ENCODE results near the gene FOXA2. TPM values are rescaled to one million over a fixed set of nuclear protein-coding genes. Genes with fewer than 3 reads are reported as not detected.
A peak's percentile ranks its signal among the peaks of the same experiment; 100 is the strongest.
"Not testable (repeated sequence)": the region's sequence is repeated elsewhere in the genome, so short reads cannot be mapped to it uniquely, and the experiment has no call there.

Gene FOXA2
- total and polyA plus RNA-seq, 9 of the 15 experiments (the other 6 are each of a cell fraction or from before 2014, with no cell fraction given) = 0.10 to 1.0 (median 0.25) TPM

GRCh38 chr20:22550514-22550913 lies 33.9 kb downstream of the FOXA2 start:
- H3K4me1 ChIP-seq (replicated peaks in 1 of 2; ENCODE audit: control insufficient read depth in 2 of 2, insufficient read depth in 2 of 2, low read length in 2 of 2); ATAC-seq; H3K36me3 ChIP-seq (ENCODE audit: control insufficient read depth, insufficient read depth, low read length); H3K9ac ChIP-seq (ENCODE audit: insufficient read depth in 1 of 2, low read depth in 2 of 2, low read length in 2 of 2); BruUV-seq (replicated peaks); H3K4me3 ChIP-seq; FAIRE-seq; in situ Hi-C loops (cut with MboI); H3K9me1 ChIP-seq (ENCODE audit: control insufficient read depth, insufficient read depth, low read length); intact Hi-C loops (cut with micrococcal nuclease); H4K20me1 ChIP-seq (replicated peaks; ENCODE audit: control insufficient read depth, insufficient read depth, low read length); H3K27me3 ChIP-seq (ENCODE audit: control insufficient read depth in 2 of 2, insufficient read depth in 2 of 2, low read length in 2 of 2); H3K9me3 ChIP-seq (replicated peaks; ENCODE audit: control insufficient read depth, insufficient read depth, low read depth, low read length); H3K79me2 ChIP-seq (ENCODE audit: control insufficient read depth, insufficient read depth, low read length); H3K27ac ChIP-seq (ENCODE audit: extremely low read depth, low read depth, low read length); H2AFZ ChIP-seq (ENCODE audit: low read depth, low read length); H3K4me2 ChIP-seq (ENCODE audit: insufficient read depth, low read length); CTCF ChIA-PET (ENCODE audit: low intra/inter-chr PET ratio): not testable (repeated sequence)
- TF ChIP-seq CBFA2T3 (IDR thresholded peaks at IDR 0.05) (peak; percentile 58), NCOR1 (IDR thresholded peaks at IDR 0.05) (0 out of 2 replicates have a peak, but pooled peaks have one; percentile 24), ARID1B (IDR thresholded peaks at IDR 0.05) (peak; percentile 69), RFX1 (IDR thresholded peaks at IDR 0.05) (peak; percentile 22; the same call in 1 of the 2 replicates), CBFA2T2 (conservative IDR thresholded peaks at IDR 0.05) (peak; percentile 15; the same call in 1 of the 2 replicates), TCF3 (CRISPR knock-in tag; IDR thresholded peaks at IDR 0.05) (peak; percentile 45; the same call in 1 of the 2 replicates), TAL1 (IDR thresholded peaks at IDR 0.05) (peak; percentile 52), SMARCE1 (IDR thresholded peaks at IDR 0.05) (0 out of 2 replicates have a peak, but pooled peaks have one; percentile 17), FOSL1 (tag; conservative IDR thresholded peaks at IDR 0.05) (0 out of 2 replicates have a peak, but pooled peaks have one; percentile 14), SPI1 (IDR thresholded peaks at IDR 0.05; ENCODE audit: borderline replicate concordance, low read depth, low read length) (peak; percentile 23; the same call in 1 of the 2 replicates), ATF7 (IDR thresholded peaks at IDR 0.05) (0 out of 2 replicates have a peak, but pooled peaks have one; percentile 14)
- POLR2A ChIA-PET = interaction anchor here (1.1 kb wide), 1 partner anchor 137 kb away, joined by 3 read pairs; no protein-coding TSS in a partner anchor
- WGBS (ENCODE audit: insufficient coverage, low coverage, missing lambda C conversion rate) = 4% methylated on average over 4 of the region's 4 CpGs
- DNase-seq (ENCODE audit: extremely low read depth in 1 of 4, low spot score in 3 of 4) = peak in 1 of 4 experiments; percentile 6

Measured in K562 (cell line).